Limb (tissue), 2 donors: ENCODE results near the gene ZMYM5.
"Not testable (repeated sequence)": the region's sequence is repeated elsewhere in the genome, so short reads cannot be mapped to it uniquely, and the experiment has no call there.

Experiments
- DNase-seq, 2 donors: peaks; one replicate each; pipeline ENCODE4 v3.0.0-alpha.2; 2016; ENCODE audit errors: extremely low spot score in 2 of 2

ZMYM5 gene

DNA sequence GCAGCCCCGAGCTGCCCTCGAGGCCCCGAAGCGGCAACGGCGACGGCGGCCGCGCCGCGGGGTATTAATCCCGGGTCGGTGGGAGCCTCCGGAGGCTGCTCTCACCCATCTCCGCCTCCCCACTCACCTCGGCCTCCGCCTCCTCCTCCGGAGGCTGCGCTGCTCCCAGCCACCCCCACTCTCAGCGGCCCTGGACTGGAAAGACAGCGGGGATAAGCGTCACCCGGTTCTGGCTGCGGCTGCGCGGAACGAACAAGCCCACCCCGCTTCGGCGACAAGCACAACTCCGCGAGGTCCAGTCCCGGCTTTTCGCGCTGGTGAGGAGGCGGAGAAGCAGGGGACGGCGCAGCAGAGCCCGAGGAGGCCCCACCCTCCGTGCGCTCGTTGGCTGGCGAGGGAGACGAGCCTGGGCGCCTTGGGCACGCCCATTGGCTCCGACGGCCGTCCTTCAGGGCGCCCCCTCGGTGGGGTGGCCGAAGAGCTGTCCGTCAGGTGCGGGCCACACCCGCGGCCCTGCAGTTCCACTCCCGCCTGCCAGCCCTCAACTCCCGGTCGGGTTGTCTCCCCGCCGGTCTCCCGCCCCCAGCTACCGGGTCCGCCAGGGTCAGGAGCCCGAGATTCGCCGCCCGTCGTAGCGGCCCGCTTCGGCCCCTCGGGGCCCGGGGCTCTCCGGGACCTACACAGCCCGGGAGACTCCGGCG lies at the start of gene ZMYM5:
TSS of gene ZMYM5 (minus strand) at position 327 of the 701 bp plus-strand sequence. CDS start 11,469 bp downstream, outside the sequence.
- peak; percentile 98 to 99 for DNase-seq

- DNase-seq = no peak
Observed at GRCh38 chr13:19910336-19911072, 47.1 kb upstream of the ZMYM5 start.

GRCh38 chr13:19908350-19908986 lies 45.0 kb upstream of the ZMYM5 start:
- no peak for DNase-seq

DNA sequence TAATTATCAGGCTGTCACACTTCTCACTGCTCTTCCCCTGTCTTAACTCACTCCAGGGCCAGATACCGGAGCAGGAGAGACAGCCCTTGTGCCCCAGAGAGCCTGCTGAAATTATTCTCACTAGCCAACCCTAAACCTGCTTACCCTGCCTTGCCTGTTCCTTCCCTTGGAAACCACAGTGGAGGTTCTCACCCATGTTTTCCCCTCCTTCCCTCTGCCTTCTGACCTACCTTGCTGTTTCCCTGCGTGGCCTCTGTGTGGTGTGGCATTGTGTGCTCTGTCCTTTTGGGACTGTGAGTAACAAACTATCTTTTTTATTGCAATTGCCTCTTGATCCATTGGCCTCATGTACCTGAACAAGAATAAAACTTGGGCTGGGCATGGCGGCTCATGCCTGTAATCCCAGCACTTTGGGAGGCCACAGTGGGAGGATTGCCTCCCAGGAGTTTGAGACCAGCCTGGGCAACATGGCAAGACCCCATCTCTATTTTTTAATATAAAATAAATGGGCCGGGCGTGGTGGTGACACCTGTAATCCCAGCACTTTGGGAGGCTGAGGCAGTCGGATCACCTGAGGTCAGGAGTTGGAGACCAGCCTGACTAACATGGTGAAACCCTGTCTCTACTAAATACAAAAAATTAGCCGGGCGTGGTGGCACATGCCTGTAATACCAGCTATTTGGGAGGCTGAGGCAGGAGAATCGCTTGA lies 42.2 kb upstream of the ZMYM5 start:
- DNase-seq = not testable (repeated sequence)

GRCh38 chr13:19890030-19890429 lies 26.6 kb upstream of the ZMYM5 start:
- no peak for DNase-seq

DNA sequence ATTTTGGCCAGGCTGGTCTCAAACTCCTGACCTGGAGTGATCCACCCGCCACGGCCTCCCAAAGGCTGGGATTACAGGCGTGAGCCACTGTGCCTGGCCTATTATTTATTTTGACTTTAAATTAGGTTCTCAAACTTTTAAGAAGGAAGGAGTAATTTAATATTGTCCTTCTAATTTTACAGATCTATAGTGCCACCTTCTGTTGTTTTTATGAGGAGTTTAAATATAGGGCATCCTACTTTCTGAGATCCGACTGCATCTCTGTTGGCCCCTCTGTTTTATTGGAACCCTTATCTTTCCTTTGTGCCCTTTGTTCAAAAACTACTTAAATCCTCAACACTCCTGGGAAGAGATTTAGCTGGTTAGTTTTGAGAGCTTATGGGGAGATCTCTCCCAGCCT lies 25.4 kb upstream of the ZMYM5 start:
- no peak for DNase-seq

- no peak for DNase-seq
Observed at GRCh38 chr13:19882231-19882630, 18.8 kb upstream of the ZMYM5 start.

DNA sequence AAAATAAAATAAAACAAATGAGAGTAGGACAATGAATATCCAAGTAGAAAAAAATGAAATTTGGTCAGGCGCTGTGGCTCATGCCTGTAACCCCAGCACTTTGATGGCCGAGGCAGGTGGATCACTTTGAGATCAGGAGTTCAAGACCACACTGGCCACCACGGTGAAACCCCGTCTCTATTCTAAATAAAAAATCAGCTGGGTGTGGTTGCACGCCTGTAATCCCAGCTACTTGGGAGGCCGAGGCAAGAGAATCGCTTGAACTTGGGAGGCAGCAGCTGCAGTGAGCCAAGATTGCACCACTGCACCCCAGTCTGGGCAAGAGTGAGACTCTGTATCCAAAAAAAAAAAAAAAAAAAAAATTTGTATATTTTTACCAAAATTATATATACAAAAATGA lies 18.2 kb upstream of the ZMYM5 start:
- DNase-seq = no peak

DNA sequence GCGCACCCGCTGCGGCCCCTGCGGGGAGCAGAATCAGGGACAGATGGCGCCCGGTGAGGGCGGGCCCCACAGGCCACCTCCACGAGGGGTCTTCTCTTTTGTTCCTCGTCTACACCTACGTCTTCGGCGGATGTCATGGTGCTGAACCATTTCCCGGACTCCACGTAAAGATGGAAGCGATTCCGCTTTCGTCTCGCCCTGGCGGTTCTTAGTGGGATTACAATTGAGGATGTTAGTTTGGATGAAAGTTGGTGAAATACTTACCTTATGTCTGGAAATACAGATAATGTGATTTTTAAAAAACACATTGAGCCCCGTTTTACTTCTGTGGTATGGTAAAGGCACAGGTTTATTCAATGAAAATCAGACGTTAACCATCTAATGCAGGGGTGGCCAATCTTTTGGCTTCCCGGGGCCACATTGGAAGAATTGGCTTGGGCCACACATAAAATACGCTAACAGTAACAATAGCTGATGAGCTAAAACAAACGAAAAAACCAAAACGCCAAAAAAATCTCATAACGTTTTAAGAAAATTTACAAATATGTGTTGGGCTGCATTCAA lies 1.4 kb upstream of the ZMYM5 start:
- DNase-seq = peak in 1 of 2 donors; percentile 82

- DNase-seq = peak; percentile 76 to 87
Observed at GRCh38 chr13:19864024-19864745, 736 bp upstream of the ZMYM5 start.

DNA sequence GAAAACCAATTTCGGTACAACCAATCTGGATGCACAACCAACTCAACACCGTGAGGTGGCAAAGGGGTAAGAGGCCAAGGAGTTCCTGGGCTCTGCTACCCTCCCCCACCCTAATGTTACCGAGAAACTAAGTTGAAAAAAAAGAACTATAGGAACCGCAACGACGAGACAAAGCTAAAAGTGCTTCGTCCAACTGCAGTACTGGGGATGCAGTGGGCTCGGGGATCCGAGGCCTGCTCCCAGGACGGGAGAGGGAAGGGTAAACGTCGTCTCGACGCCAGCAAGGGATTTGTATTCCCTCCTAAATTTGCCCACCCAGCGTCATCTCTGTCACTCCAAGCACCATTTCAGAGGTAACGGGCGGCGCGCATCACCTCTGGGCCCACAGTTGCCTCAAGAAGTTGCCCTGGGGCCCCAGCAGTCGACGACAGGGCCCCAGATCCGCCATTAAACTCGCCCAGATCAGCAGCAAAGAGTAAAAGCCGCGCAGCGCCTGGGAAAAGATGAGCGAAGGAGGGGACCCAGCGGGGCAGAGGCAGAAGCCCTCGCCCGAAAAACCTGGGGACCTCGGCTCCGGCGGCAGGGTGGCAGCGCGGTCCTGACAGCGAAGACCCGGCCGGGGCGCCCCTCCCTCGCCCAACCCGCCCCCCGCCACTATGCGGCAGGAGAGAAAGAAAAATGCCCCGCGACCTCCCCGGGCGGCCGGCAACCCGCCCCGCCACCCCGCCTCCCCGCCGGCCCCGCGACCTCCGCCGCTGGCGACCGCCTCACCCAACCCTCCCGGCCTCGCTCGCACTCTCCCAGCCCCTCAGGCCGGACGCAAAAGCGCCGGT lies 752 bp downstream of the ZMYM5 start:
- DNase-seq = peak in 1 of 2 donors; percentile 5

DNA sequence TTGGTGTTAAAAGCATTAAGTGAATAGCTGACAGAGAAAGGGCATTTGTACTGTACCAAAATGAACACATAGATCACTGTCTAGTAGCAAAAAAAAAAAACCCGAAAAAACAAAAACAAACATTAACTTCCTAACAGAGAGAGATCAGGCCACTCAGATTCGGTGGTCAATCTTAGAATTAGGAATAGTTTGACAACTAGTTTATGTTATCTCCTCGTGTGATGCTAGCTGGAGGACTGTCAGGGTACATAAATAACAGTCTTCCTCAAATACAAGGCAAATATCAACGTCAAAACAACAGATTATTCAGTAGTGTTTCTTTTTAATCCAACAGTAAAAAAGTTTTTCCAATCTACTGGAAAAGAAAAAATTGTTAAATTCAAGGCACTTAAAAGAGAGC lies 1.7 kb downstream of the ZMYM5 start:
- DNase-seq = no peak

DNA sequence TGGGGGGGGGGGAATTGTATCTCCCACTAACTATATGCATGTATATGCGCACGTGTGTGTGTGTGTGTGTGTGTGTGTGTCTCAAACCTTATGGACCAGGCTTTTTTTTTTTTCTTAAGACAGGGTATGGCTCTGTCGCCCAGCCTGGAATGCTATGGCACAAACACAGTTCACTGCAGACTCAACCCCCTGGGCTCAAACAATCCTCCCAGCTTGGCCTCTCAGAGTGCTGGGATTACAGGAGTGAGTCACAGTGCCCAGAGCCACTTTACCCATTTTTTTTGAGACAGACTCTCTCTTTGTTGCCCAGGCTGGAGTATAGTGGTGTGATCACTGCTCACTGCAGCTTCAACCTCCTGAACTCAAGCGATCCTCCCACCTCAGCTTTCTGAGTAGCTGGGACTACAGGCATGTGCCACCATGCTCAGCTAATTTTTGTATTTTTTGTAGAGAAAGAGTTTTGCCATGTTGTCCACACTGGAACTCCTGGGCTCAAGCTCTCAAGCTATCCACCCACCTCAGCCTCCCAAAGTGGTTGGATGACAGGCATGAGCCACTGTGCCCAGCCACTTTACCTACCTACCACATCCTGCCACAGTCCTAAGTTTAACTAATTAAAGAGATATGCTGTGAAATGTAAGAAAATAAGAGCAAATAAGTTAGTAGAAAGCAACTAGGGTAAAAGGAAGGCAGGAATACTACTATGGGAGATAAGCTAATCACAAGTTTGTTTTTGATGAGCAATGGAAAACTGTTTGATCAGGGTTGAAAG lies 2.4 kb downstream of the ZMYM5 start:
- DNase-seq = no peak

GRCh38 chr13:19857637-19858036 lies 5.8 kb downstream of the ZMYM5 start:
- not testable (repeated sequence) for DNase-seq

DNA sequence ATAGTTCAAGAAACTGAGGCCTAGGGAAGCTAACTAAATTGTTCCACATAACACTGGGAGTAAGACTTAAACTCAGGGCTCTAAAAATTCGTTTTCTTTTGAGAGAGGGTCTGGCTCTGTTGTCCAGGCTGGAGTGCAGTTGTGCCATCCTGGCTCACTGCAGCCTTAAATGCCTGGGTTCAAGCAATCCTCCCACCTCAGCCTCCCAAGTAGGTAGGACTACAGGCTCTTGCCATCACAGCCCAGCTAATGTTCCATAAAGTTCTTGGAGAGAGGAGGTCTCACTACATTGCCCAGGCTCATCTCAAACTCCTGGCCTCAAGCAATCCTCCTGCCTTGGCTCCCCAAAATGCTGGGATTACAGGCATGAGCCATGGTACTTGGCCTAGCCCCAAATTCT lies 10.7 kb downstream of the ZMYM5 start:
- DNase-seq = no peak

- DNase-seq = no peak
Observed at GRCh38 chr13:19845758-19846157, 17.7 kb downstream of the ZMYM5 start.

DNA sequence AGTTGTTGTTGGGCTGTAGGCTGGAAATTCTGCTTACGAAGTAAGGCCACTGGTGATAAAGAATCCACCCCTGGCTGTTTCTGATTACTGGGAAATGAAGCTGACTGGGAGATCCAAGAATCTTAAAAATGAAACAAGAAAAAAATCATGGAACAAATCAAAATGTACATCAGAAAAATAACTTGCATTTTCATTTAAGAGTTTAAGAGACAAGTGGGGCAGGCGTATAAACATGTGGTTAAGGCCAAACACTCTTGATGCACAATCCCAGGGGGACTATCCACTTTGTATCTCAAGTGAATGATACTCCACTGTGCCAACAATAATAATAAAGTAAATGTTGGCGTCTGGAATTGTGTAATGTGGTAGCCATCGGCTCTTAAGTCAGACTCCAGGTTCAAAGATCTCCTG lies 24.6 kb downstream of the ZMYM5 start:
- DNase-seq = no peak

DNA sequence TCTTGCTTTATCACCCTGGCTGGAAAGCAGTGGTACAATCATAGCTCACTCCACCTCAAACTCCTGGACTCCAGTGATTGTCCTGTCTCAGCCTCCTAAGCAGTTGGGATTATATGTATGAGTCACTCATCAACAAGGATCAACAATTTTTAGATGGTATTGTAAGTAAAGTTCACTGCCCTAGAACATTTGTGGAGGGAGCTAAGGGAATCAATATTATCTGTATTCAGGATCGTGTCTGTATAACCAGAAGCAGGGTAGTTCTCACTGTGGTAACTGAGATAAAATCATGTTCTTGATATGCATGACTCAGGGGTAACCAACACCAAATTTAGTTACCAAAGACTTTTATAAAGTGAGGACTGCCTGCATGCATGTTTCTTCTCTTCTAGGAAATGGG lies 27.0 kb downstream of the ZMYM5 start:
- no peak for DNase-seq

- no peak for DNase-seq
Observed at GRCh38 chr13:19834704-19835103, 28.7 kb downstream of the ZMYM5 start.
